GM23338 (cell line): Measurements from ENCODE around the gene CNTNAP2. TPM values are rescaled to one million over a fixed set of nuclear protein-coding genes. Genes with fewer than 3 reads are reported as not detected.

ENCODE experiments used
- ATAC-seq: fragments of 200-7000 bp; cut with Tn5 transposase; 3 replicates; pipeline ENCODE4 v1.9.1; 2020
- DNase-seq: peaks from one replicate; pipeline ENCODE4 v3.0.0-alpha.2; 2015; ENCODE audit warnings: low spot score
- H2AFZ ChIP-seq: fragments of 200-600 bp; sonication (generic); 2 replicates; pipeline ENCODE4 v1.8.0; 2016; ENCODE audit warnings: antibody characterized with exemption, mild to moderate bottlenecking, moderate library complexity
- H3F3A ChIP-seq: fragments of 200-600 bp; sonication (generic); replicated peaks from 2 replicates; pipeline ENCODE4 v1.8.0; 2017; ENCODE audit warnings: antibody characterized with exemption, mixed run types, low read depth
- H3K27ac ChIP-seq: fragments of 200-600 bp; sonication (generic); 2 replicates; pipeline ENCODE4 v1.6.1; 2016; ENCODE audit warnings: low read depth
- H3K27me3 ChIP-seq: fragments of 200-600 bp; sonication (generic); 2 replicates; pipeline ENCODE4 v1.8.0; 2016; ENCODE audit warnings: mild to moderate bottlenecking, mixed run types, moderate library complexity; ENCODE audit not compliant: insufficient read depth
- H3K36me3 ChIP-seq: fragments of 200-600 bp; sonication (generic); 2 replicates; pipeline ENCODE4 v1.8.0; 2016; ENCODE audit warnings: mild to moderate bottlenecking; ENCODE audit not compliant: insufficient read depth
- H3K4me1 ChIP-seq: fragments of 200-600 bp; sonication (generic); 2 replicates; pipeline ENCODE4 v1.8.0; 2016; ENCODE audit warnings: mild to moderate bottlenecking, moderate library complexity; ENCODE audit not compliant: insufficient read depth
- H3K4me2 ChIP-seq: fragments of 200-600 bp; sonication (generic); 2 replicates; pipeline ENCODE4 v1.7.1; 2017; ENCODE audit warnings: mixed run types
- H3K4me3 ChIP-seq: fragments of 200-600 bp; sonication (generic); 2 replicates; pipeline ENCODE4 v1.6.1; 2016; ENCODE audit warnings: mixed run types
- H3K79me2 ChIP-seq: fragments of 200-600 bp; sonication (generic); replicated peaks from 2 replicates; pipeline ENCODE4 v1.8.0; 2017; ENCODE audit warnings: mild to moderate bottlenecking; ENCODE audit not compliant: insufficient read depth
- H3K9me2 ChIP-seq: fragments of 200-600 bp; sonication (generic); 2 replicates; pipeline ENCODE4 v1.8.0; 2017; ENCODE audit not compliant: insufficient read depth
- H4K20me1 ChIP-seq: fragments of 200-600 bp; sonication (generic); replicated peaks from 2 replicates; pipeline ENCODE4 v1.8.0; 2017; ENCODE audit warnings: mild to moderate bottlenecking; ENCODE audit not compliant: insufficient read depth
- H3K27ac Mint-ChIP-seq: 2 replicates; pipeline ENCODE4 v1.8.0; 2020; ENCODE audit warnings: inconsistent platforms, mild to moderate bottlenecking, moderate library complexity, mixed read lengths
- H3K27me3 Mint-ChIP-seq: 3 replicates; pipeline ENCODE4 v1.8.0; 2022; ENCODE audit warnings: low read depth, mild to moderate bottlenecking, moderate library complexity, mixed read lengths, inconsistent platforms; ENCODE audit not compliant: insufficient read depth, poor library complexity
- H3K36me3 Mint-ChIP-seq: 3 replicates; pipeline ENCODE4 v1.8.0; 2021; ENCODE audit warnings: low read depth, mild to moderate bottlenecking, inconsistent platforms, moderate library complexity, mixed read lengths
- H3K4me1 Mint-ChIP-seq: 3 replicates; pipeline ENCODE4 v1.8.0; 2020; ENCODE audit warnings: mild to moderate bottlenecking, inconsistent platforms, mixed read lengths
- H3K4me3 Mint-ChIP-seq: 3 replicates; pipeline ENCODE4 v1.8.0; 2021; ENCODE audit warnings: moderate library complexity, mild to moderate bottlenecking, inconsistent platforms, mixed read lengths
- H3K9me3 Mint-ChIP-seq: 3 replicates; pipeline ENCODE4 v1.8.0; 2020; ENCODE audit warnings: moderate library complexity, mild to moderate bottlenecking, inconsistent platforms, mixed read lengths
- CREB1 ChIP-seq: fragments of 250-450 bp; sonication (Bioruptor Pico); IDR thresholded peaks from 2 replicates; pipeline ENCODE4 v1.5.0; 2020; ENCODE audit warnings: low read depth, mild to moderate bottlenecking, moderate library complexity
- CTCF ChIP-seq, 2 experiments: fragments of 200-600 bp in 1 of 2; sonication (generic) in 1 of 2; conservative IDR thresholded peaks; 2 replicates each; pipeline versions ENCODE4 v1.5.1 to v1.6.1; 2016 to 2017; ENCODE audit warnings: antibody characterized with exemption in 2 of 2, low read depth in 2 of 2, mild to moderate bottlenecking in 2 of 2, moderate library complexity in 1 of 2
- ETS1 ChIP-seq: IDR thresholded peaks from 2 replicates; pipeline ENCODE4 v1.6.1; 2016; ENCODE audit warnings: antibody characterized with exemption
- EZH2 ChIP-seq: fragments of 200-600 bp; sonication (generic); IDR thresholded peaks from one replicate; pipeline ENCODE4 v1.8.0; 2017; ENCODE audit warnings: antibody characterized with exemption, mild to moderate bottlenecking, low read depth; ENCODE audit not compliant: unreplicated experiment
- EZH2phosphoT487 ChIP-seq: fragments of 200-600 bp; sonication (generic); IDR thresholded peaks from one replicate; pipeline ENCODE4 v1.8.1; 2018; ENCODE audit warnings: antibody characterized with exemption; ENCODE audit not compliant: unreplicated experiment
- JUNB ChIP-seq: IDR thresholded peaks from one replicate; pipeline ENCODE4 v1.6.1; 2016; ENCODE audit warnings: antibody characterized with exemption; ENCODE audit not compliant: unreplicated experiment
- NANOG ChIP-seq: IDR thresholded peaks from 2 replicates; pipeline ENCODE4 v1.6.1; 2016; ENCODE audit warnings: antibody characterized with exemption, borderline replicate concordance
- POLR2AphosphoS5 ChIP-seq: IDR thresholded peaks from 2 replicates; pipeline ENCODE4 v1.6.1; 2016; ENCODE audit warnings: antibody characterized with exemption, low read depth
- REST ChIP-seq: IDR thresholded peaks from one replicate; pipeline ENCODE4 v1.6.1; 2018; ENCODE audit warnings: antibody characterized with exemption; ENCODE audit not compliant: unreplicated experiment
- STAT1 ChIP-seq: IDR thresholded peaks from one replicate; pipeline ENCODE4 v1.6.1; 2016; ENCODE audit warnings: antibody characterized with exemption; ENCODE audit not compliant: unreplicated experiment
- ZNF114 ChIP-seq: fragments of 250-450 bp; sonication (Bioruptor Pico); IDR thresholded peaks from 2 replicates; pipeline ENCODE4 v1.5.0; 2020; ENCODE audit warnings: mild to moderate bottlenecking, moderate library complexity
- ZNF331 ChIP-seq: fragments of 250-450 bp; sonication (Bioruptor Pico); IDR thresholded peaks from 2 replicates; pipeline ENCODE4 v1.5.0; 2020; ENCODE audit warnings: low read depth, mild to moderate bottlenecking, moderate library complexity
- ZNF462 ChIP-seq: fragments of 250-450 bp; sonication (Bioruptor Pico); IDR thresholded peaks from 2 replicates; pipeline ENCODE4 v1.5.0; 2020; ENCODE audit warnings: mild to moderate bottlenecking, moderate library complexity
- polyA plus RNA-seq: library from polyadenylated mRNA; unstranded; fragments of >200 nt; fragmentation: Nextera tagmentation; extraction: Ambion mirVana; gene quantifications from 2 replicates; pipeline ENCODE4 v1.2.1, GENCODE V29; 2016
- total RNA-seq: library from RNA; depleted of rRNA; stranded (reverse); fragments of >200 nt; shearing (Covaris generic); gene quantifications from 2 replicates; pipeline ENCODE4 v1.2.3, GENCODE V29; 2014

CNTNAP2 gene
- total and polyA plus RNA-seq, 2 experiments from 2014 or later, result 38.2 to 61.3 TPM

- no peaks in the 10 kb centered on the region for H3K4me1 ChIP-seq
- H3K36me3 Mint-ChIP-seq, result no peaks in the 10 kb centered on the region
- peaks cover 16% of the 10 kb centered on the region; the same call in 2 of the 3 replicates for H3K9me3 Mint-ChIP-seq
- H3K4me3 Mint-ChIP-seq, result no peak overlapping the region
- H3K4me3 ChIP-seq, result no peak overlapping the region
- H3K79me2 ChIP-seq, result no peaks in the 10 kb centered on the region
- H3K27ac Mint-ChIP-seq, result no peak overlapping the region
- H2AFZ ChIP-seq, result no peak overlapping the region
- H3K36me3 ChIP-seq, result no peaks in the 10 kb centered on the region; the same call in 1 of the 2 replicates
- TF ChIP-seq ETS1 (no peak), EZH2 (no peak), CREB1 (CRISPR knock-in tag) (no peak), REST (no peak), ZNF114 (CRISPR knock-in tag) (no peak), STAT1 (no peak), ZNF462 (CRISPR knock-in tag) (no peak), JUNB (no peak), ZNF331 (CRISPR knock-in tag) (no peak), CTCF (conservative IDR thresholded peaks at IDR 0.05; ENCODE audit: low read depth in 2 of 2) (no peak), NANOG (no peak), POLR2AphosphoS5 (no peak), EZH2phosphoT487 (no peak)
- H3K27me3 Mint-ChIP-seq, result peaks cover 2% of the 10 kb centered on the region
- DNase-seq (no peak), ATAC-seq (no peak)
- no peaks in the 10 kb centered on the region for H3K9me2 ChIP-seq
- H4K20me1 ChIP-seq, result no peaks in the 10 kb centered on the region
- no peaks in the 10 kb centered on the region for H3K27me3 ChIP-seq
- H3K4me1 Mint-ChIP-seq, result peaks cover 5% of the 10 kb centered on the region; the same call in 2 of the 3 replicates
- H3K27ac ChIP-seq, result no peak overlapping the region
- H3K4me2 ChIP-seq, result no peak overlapping the region
- H3F3A ChIP-seq, result no peaks in the 10 kb centered on the region
Observed at GRCh38 chr7:147477526-147477925, 1360.9 kb downstream of the CNTNAP2 start.
